PFSK-1 (cell line): ENCODE measurements around the gene SNRNP27. TPM values are rescaled to one million over a fixed set of nuclear protein-coding genes. Genes with fewer than 3 reads are reported as not detected.

ENCODE experiments used
- FOXP2 ChIP-seq: optimal IDR thresholded peaks from 2 replicates; pipeline ENCODE3; 2011; ENCODE audit warnings: borderline replicate concordance, control low read depth, inconsistent platforms; ENCODE audit not compliant: insufficient read depth; ENCODE audit errors: extremely low read length, extremely low read depth
- POLR2AphosphoS5 ChIP-seq: IDR thresholded peaks from 2 replicates; pipeline ENCODE4 v1.6.1; 2012; ENCODE audit warnings: low read depth, mild to moderate bottlenecking, control low read depth, low read length, moderate library complexity
- REST ChIP-seq, 2 experiments: IDR thresholded peaks; 2 replicates each; pipeline versions ENCODE4 v1.6.1 to v1.8.0; 2011 to 2012; ENCODE audit warnings: low read depth in 2 of 2, low read length in 2 of 2, control low read depth in 1 of 2, inconsistent platforms in 1 of 2, mild to moderate bottlenecking in 1 of 2, moderate library complexity in 1 of 2; ENCODE audit not compliant: insufficient read depth in 1 of 2
- SIN3A ChIP-seq: IDR thresholded peaks from 2 replicates; pipeline ENCODE4 v1.6.1; 2012; ENCODE audit warnings: mild to moderate bottlenecking, low read length, moderate library complexity, borderline replicate concordance; ENCODE audit not compliant: insufficient read depth
- TAF1 ChIP-seq: IDR thresholded peaks from 2 replicates; pipeline ENCODE4 v1.6.1; 2012; ENCODE audit warnings: low read length, control low read depth, borderline replicate concordance; ENCODE audit not compliant: insufficient read depth
- polyA plus RNA-seq: library from polyadenylated mRNA; unstranded; fragments of >200 nt; gene quantifications from one replicate; pipeline ENCODE4 v1.2.1, GENCODE V29; 2012; ENCODE audit warnings: low read depth, missing spikeins; ENCODE audit not compliant: insufficient read length

Gene SNRNP27
- 29.9 TPM for polyA plus RNA-seq

GRCh38 chr2:69893684-69894551 lies at the start of gene SNRNP27:
SNRNP27 (plus strand) TSS chr2:69893956; CDS start chr2:69893985, 29 bp downstream.
- TF ChIP-seq POLR2AphosphoS5 (peak; percentile 87), SIN3A (peak; percentile 76; the same call in 1 of the 2 replicates), FOXP2 (no peak), TAF1 (peak; percentile 100), REST (IDR thresholded peaks at IDR 0.05; ENCODE audit: insufficient read depth in 1 of 2, low read depth in 2 of 2, low read length in 2 of 2) (peak; percentile 68 to 84; a peak in 3 of 4 replicates)

GRCh38 chr2:69843993-69844392 lies 49.8 kb upstream of the SNRNP27 start:
- TF ChIP-seq FOXP2 (no peak), SIN3A (no peak), TAF1 (no peak), POLR2AphosphoS5 (no peak), REST (IDR thresholded peaks at IDR 0.05; ENCODE audit: insufficient read depth in 1 of 2, low read depth in 2 of 2, low read length in 2 of 2) (no peak)

- no peak for TF ChIP-seq POLR2AphosphoS5
Measured at GRCh38 chr2:69844560-69844959, 49.2 kb upstream of the SNRNP27 start.

- no peak for TF ChIP-seq TAF1
- no peak for TF ChIP-seq FOXP2
- TF ChIP-seq SIN3A = no peak
- TF ChIP-seq POLR2AphosphoS5 = no peak
- no peak for TF ChIP-seq REST (IDR thresholded peaks at IDR 0.05; ENCODE audit: insufficient read depth in 1 of 2, low read depth in 2 of 2, low read length in 2 of 2)
Measured at GRCh38 chr2:69846182-69847067, 47.3 kb upstream of the SNRNP27 start.

- TF ChIP-seq TAF1 (no peak), FOXP2 (no peak), REST (IDR thresholded peaks at IDR 0.05; ENCODE audit: insufficient read depth in 1 of 2, low read depth in 2 of 2, low read length in 2 of 2) (no peak), SIN3A (no peak), POLR2AphosphoS5 (no peak)
Measured at GRCh38 chr2:69847068-69847828, 46.5 kb upstream of the SNRNP27 start.
